NT2/D1 (cell line): Measurements from ENCODE around the gene CFAP119.

Experiments used
- SUZ12 ChIP-seq: IDR thresholded peaks from 2 replicates; pipeline ENCODE4 v1.6.1; 2011; ENCODE audit not compliant: insufficient read length, insufficient read depth; ENCODE audit errors: extremely low read depth
- YY1 ChIP-seq: IDR thresholded peaks from 2 replicates; pipeline ENCODE4 v1.6.1; 2011; ENCODE audit not compliant: insufficient read length, insufficient read depth

- TF ChIP-seq SUZ12 (no peak), YY1 (no peak)
These were observed 7.7 kb upstream of the CFAP119 start for GRCh38 chr16:30769379-30770089.
